Smooth muscle cell (in vitro differentiated cells): ENCODE results near the gene GGA2. TPM values are rescaled to one million over a fixed set of nuclear protein-coding genes. Genes with fewer than 3 reads are reported as not detected.

Source experiments
- DNase-seq: peaks from one replicate; lab custom pipeline; 2025; ENCODE audit not compliant: unreplicated experiment; lab: John Stamatoyannopoulos, UW
- H2AFZ ChIP-seq: fragments of 200-600 bp; sonication (generic); 2 replicates; pipeline ENCODE4 v1.6.0; 2016; ENCODE audit warnings: antibody characterized with exemption, low read depth, mild to moderate bottlenecking
- H3F3A ChIP-seq: fragments of 200-600 bp; sonication (generic); 2 replicates; pipeline ENCODE4 v1.6.0; 2017; ENCODE audit warnings: antibody characterized with exemption, low read depth
- H3K27ac ChIP-seq: fragments of 200-600 bp; sonication (generic); 2 replicates; pipeline ENCODE4 v1.5.1; 2016; ENCODE audit warnings: low read depth, mild to moderate bottlenecking
- H3K27me3 ChIP-seq: fragments of 200-600 bp; sonication (generic); 2 replicates; pipeline ENCODE4 v1.6.1; 2016; ENCODE audit warnings: low read depth, mild to moderate bottlenecking
- H3K36me3 ChIP-seq: fragments of 200-600 bp; sonication (generic); 2 replicates; pipeline ENCODE4 v1.5.1; 2016; ENCODE audit warnings: low read depth
- H3K4me1 ChIP-seq: fragments of 200-600 bp; sonication (generic); 2 replicates; pipeline ENCODE4 v1.5.1; 2016; ENCODE audit warnings: low read depth
- H3K4me2 ChIP-seq: fragments of 200-600 bp; sonication (generic); 2 replicates; pipeline ENCODE4 v1.6.0; 2016; ENCODE audit warnings: mild to moderate bottlenecking
- H3K4me3 ChIP-seq: fragments of 200-600 bp; sonication (generic); 2 replicates; pipeline ENCODE4 v1.5.1; 2016; ENCODE audit warnings: mild to moderate bottlenecking
- H3K79me2 ChIP-seq: fragments of 200-600 bp; sonication (generic); 2 replicates; pipeline ENCODE4 v1.6.0; 2016; ENCODE audit warnings: low read depth, mild to moderate bottlenecking
- H3K9ac ChIP-seq: fragments of 200-600 bp; sonication (generic); 2 replicates; pipeline ENCODE4 v1.6.0; 2016; ENCODE audit warnings: low read depth
- H3K9me3 ChIP-seq: fragments of 200-600 bp; sonication (generic); replicated peaks from 2 replicates; pipeline ENCODE4 v1.5.1; 2016; ENCODE audit warnings: low read depth
- H4K20me1 ChIP-seq: fragments of 200-600 bp; sonication (generic); 2 replicates; pipeline ENCODE4 v1.6.0; 2016; ENCODE audit warnings: low read depth
- WGBS: methylation state at CpG from one replicate; pipeline ENCODE4 v1.1.7; 2016; ENCODE audit warnings: low lambda C conversion rate; 5-methylcytosine and 5-hydroxymethylcytosine counted together
- polyA plus RNA-seq: library from polyadenylated mRNA; unstranded; fragments of >200 nt; fragmentation: Nextera tagmentation; extraction: Ambion mirVana; gene quantifications from 2 replicates; pipeline ENCODE4 v1.2.1, GENCODE V29; 2016
- total RNA-seq: library from RNA; depleted of rRNA; stranded (reverse); fragments of >200 nt; gene quantifications from 2 replicates; pipeline ENCODE4 v1.2.3, GENCODE V29; 2014
- TF ChIP-seq, protein P1 (sequence below): fragments of 200-600 bp; sonication (generic); IDR thresholded peaks from 2 replicates; pipeline ENCODE4 v1.5.1; 2017; ENCODE audit warnings: borderline replicate concordance, mild to moderate bottlenecking, antibody characterized with exemption; ENCODE audit not compliant: insufficient read depth, poor library complexity, severe bottlenecking

GGA2 gene
- total and polyA plus RNA-seq, 2 experiments from 2014 or later, result 32.2 to 42.5 TPM

DNA sequence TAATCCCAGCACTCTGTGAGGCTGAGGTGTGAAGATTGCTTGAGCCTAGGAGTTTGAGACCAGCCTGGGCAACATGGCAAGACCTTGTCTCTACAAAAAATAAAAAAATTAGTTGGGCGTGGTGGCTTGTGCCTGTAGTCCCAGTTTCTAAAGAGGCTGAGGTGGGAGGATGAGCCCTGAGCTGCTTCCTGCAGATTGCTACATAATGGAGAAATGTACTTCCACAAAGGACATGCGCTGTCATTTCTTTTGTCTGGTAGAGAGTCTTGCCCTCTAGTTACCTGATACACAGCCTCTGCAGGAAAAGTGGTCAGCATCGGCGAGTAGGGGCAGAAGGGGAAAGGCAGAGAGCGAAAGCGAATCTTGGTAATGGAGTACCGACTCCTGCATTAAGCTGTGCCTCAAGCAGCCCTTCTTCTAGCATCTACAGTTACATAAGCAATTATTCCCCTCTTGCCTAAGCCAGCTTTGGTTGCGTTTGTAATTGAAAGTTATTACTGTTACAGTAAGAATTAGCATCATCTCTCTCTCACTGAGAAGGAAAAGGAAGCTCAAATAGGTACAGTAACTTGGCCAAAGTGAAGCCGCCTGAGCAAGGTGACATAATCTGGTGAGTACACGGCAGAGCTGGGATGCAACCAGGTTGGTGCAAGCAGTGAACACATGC lies 18.5 kb upstream of the GGA2 start:
- no peak overlapping the region for H3K27ac ChIP-seq
- TF ChIP-seq, protein P1, sequence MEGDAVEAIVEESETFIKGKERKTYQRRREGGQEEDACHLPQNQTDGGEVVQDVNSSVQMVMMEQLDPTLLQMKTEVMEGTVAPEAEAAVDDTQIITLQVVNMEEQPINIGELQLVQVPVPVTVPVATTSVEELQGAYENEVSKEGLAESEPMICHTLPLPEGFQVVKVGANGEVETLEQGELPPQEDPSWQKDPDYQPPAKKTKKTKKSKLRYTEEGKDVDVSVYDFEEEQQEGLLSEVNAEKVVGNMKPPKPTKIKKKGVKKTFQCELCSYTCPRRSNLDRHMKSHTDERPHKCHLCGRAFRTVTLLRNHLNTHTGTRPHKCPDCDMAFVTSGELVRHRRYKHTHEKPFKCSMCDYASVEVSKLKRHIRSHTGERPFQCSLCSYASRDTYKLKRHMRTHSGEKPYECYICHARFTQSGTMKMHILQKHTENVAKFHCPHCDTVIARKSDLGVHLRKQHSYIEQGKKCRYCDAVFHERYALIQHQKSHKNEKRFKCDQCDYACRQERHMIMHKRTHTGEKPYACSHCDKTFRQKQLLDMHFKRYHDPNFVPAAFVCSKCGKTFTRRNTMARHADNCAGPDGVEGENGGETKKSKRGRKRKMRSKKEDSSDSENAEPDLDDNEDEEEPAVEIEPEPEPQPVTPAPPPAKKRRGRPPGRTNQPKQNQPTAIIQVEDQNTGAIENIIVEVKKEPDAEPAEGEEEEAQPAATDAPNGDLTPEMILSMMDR, result no peak
- no peaks in the 10 kb centered on the region for H3K79me2 ChIP-seq
- H4K20me1 ChIP-seq, result no peaks in the 10 kb centered on the region
- no peak overlapping the region for H2AFZ ChIP-seq
- H3K36me3 ChIP-seq, result peaks cover 11% of the 10 kb centered on the region
- no peaks in the 10 kb centered on the region for H3K9me3 ChIP-seq
- H3K4me3 ChIP-seq, result no peak overlapping the region
- no peak overlapping the region for H3K9ac ChIP-seq
- 98% methylated on average over 10 of the region's 10 CpGs for WGBS
- no peaks in the 10 kb centered on the region for H3K27me3 ChIP-seq
- H3K4me2 ChIP-seq, result no peak overlapping the region
- no peaks in the 10 kb centered on the region for H3K4me1 ChIP-seq
- no peaks in the 10 kb centered on the region for H3F3A ChIP-seq
- DNase-seq, result no peak

- Histone ChIP-seq H3K4me3 (no peak overlapping the region), H4K20me1 (no peaks in the 10 kb centered on the region), H3K27me3 (no peaks in the 10 kb centered on the region), H3F3A (no peaks in the 10 kb centered on the region), H3K9ac (no peak overlapping the region), H3K9me3 (no peaks in the 10 kb centered on the region), H3K79me2 (no peaks in the 10 kb centered on the region), H3K4me2 (no peak overlapping the region), H3K36me3 (peaks cover 11% of the 10 kb centered on the region), H3K4me1 (no peaks in the 10 kb centered on the region), H2AFZ (no peak overlapping the region), H3K27ac (no peak overlapping the region)
- 95% methylated on average over 11 of the region's 11 CpGs for WGBS
- no peak for DNase-seq
- TF ChIP-seq, protein P1, result no peak
These were observed 17.8 kb upstream of the GGA2 start for GRCh38 chr16:23527961-23528643.

DNA sequence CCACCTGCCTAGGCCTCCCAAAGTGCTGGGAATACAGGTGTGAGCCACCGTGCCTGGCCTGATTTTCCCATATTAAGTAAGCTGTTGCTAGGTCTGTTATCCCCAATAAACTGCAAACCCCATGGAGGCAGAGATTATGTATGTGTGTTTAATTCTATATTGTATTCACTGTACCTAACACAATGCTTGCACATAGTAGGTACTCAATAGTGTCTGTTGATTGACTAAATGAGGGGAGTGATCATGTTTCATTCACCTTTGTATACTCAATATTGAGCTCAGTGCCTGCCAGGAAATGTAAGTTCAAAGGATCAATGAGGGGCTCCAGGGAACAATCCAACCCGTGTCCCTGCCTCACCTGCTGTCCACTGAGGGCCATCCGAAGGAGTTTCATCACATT lies 14.6 kb upstream of the GGA2 start:
- Histone ChIP-seq H3K4me2 (no peak overlapping the region), H3K9me3 (no peaks in the 10 kb centered on the region), H2AFZ (no peak overlapping the region), H3K9ac (no peak overlapping the region), H3K27me3 (no peaks in the 10 kb centered on the region), H3K4me1 (no peaks in the 10 kb centered on the region), H4K20me1 (no peaks in the 10 kb centered on the region), H3K27ac (no peak overlapping the region), H3F3A (no peaks in the 10 kb centered on the region), H3K36me3 (peaks cover 6% of the 10 kb centered on the region), H3K4me3 (no peak overlapping the region), H3K79me2 (no peaks in the 10 kb centered on the region)
- TF ChIP-seq, protein P1, result no peak
- DNase-seq, result no peak
- 100% methylated on average over 3 of the region's 3 CpGs for WGBS
